Measurements from ENCODE around the gene HPF1. TPM values are rescaled to one million over a fixed set of nuclear protein-coding genes. Genes with fewer than 3 reads are reported as not detected.
"Not testable (repeated sequence)": the region's sequence is repeated elsewhere in the genome, so short reads cannot be mapped to it uniquely, and the experiment has no call there.

Gene HPF1
- total and polyA plus RNA-seq, 2 of the 13 experiments (the other 11 are each of a cell fraction or from before 2014, with no cell fraction given), result 5.1 to 14.8 TPM

DNA sequence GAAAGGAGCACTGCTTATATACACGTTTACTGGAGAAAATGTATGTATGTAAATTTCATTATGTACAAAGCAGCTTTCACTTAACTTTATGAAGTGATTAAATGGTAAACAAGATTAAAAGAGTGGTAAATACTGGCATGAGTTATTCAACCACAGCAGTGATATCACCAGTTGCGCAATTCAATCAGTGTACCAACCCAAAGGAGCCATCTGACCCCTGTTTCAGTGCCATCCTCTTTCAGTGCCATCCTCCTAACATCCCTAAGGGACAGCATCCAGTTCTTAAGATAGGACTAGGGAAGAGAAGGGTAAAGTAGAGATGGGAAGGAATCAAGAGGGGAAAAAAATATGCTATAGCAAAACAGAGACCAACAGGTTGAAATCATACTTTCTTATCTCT, 16.2 kb downstream of the HPF1 start:
- ChIA-PET POLR2A (no interaction called here), CTCF (ENCODE audit: low intra/inter-chr PET ratio, low total read pairs) (no interaction called here)
- ATAC-seq (no peak), DNase-seq (ENCODE audit: low spot score) (no peak), FAIRE-seq (no peak)
- Histone ChIP-seq H3K79me2 (ENCODE audit: insufficient read depth, low read length) (no peaks in the 10 kb centered on the region), H3K36me3 (replicated peaks in 1 of 2; ENCODE audit: control insufficient read depth in 1 of 2, insufficient read depth in 2 of 2, low read length in 2 of 2) (no peaks in the 10 kb centered on the region), H3K9ac (ENCODE audit: insufficient read depth, low read depth, low read length) (no peak overlapping the region), H3K4me2 (ENCODE audit: low read depth, low read length) (no peak overlapping the region), H3K4me1 (ENCODE audit: insufficient read depth, low read length) (no peaks in the 10 kb centered on the region), H4K20me1 (ENCODE audit: insufficient read depth, low read length) (no peaks in the 10 kb centered on the region), H3K4me3 (replicated peaks in 1 of 3; ENCODE audit: insufficient read depth in 1 of 3, low read depth in 2 of 3, low read length in 3 of 3) (no peak overlapping the region), H3K27me3 (ENCODE audit: control insufficient read depth in 1 of 2, insufficient read depth in 2 of 2, low read length in 2 of 2) (no peaks in the 10 kb centered on the region), H2AFZ (ENCODE audit: low read length) (no peak overlapping the region), H3K9me3 (ENCODE audit: low read length) (no peaks in the 10 kb centered on the region), H3K27ac (ENCODE audit: extremely low read length, insufficient read depth, low read length) (no peak overlapping the region)
- 98% methylated on average over 2 of the region's 2 CpGs for WGBS (ENCODE audit: low lambda C conversion rate)
- peak; percentile 87 for TF ChIP-seq CEBPB (IDR thresholded peaks at IDR 0.05; ENCODE audit: borderline replicate concordance, low read depth, low read length)
- TF ChIP-seq HNRNPK (IDR thresholded peaks at IDR 0.05; ENCODE audit: low read depth, low read length, poor library complexity, severe bottlenecking), result no peak
- TF ChIP-seq CEBPG (CRISPR knock-in tag; IDR thresholded peaks at IDR 0.05), result peak; percentile 42; the same call in 1 of the 2 replicates
- no peak for TF ChIP-seq ZBTB20 (CRISPR knock-in tag; IDR thresholded peaks at IDR 0.05; ENCODE audit: borderline replicate concordance, low read depth)
- no TSS peak for BruUV-seq (replicated peaks)
- intact Hi-C loops (cut with micrococcal nuclease; ENCODE audit: unreplicated experiment) (no loop called here), in situ Hi-C loops (cut with HindIII; ENCODE audit: extremely low pct_ligation_motif_present, low pct_unique_long_range_greater_than_20kb) (no loop called here)

DNA sequence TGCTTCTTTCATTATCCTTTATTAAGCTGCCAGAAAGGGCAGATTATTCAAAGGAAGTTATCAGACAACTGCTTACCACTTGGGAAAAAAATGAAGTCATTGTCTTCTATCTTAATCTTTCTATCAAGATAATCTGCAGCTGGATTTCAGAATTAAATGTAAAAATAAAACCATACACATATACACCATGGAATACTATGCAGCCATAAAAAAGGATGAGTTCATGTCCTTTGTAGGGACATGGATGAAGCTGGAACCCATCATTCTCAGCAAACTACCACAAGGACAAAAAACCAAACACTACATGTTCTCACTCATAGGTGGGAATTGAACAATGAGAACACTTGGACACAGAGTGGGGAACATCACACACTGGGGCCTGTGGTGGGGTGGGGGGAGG, 19.1 kb downstream of the HPF1 start:
- H4K20me1 ChIP-seq (ENCODE audit: insufficient read depth, low read length); BruUV-seq (replicated peaks); H3K9me3 ChIP-seq (ENCODE audit: low read length); H2AFZ ChIP-seq (ENCODE audit: low read length); in situ Hi-C loops (cut with HindIII; ENCODE audit: extremely low pct_ligation_motif_present, low pct_unique_long_range_greater_than_20kb); FAIRE-seq; H3K4me3 ChIP-seq (replicated peaks in 1 of 3; ENCODE audit: insufficient read depth in 1 of 3, low read depth in 2 of 3, low read length in 3 of 3); H3K4me2 ChIP-seq (ENCODE audit: low read depth, low read length); H3K36me3 ChIP-seq (replicated peaks in 1 of 2; ENCODE audit: control insufficient read depth in 1 of 2, insufficient read depth in 2 of 2, low read length in 2 of 2); H3K79me2 ChIP-seq (ENCODE audit: insufficient read depth, low read length); CTCF ChIA-PET (ENCODE audit: low intra/inter-chr PET ratio, low total read pairs); DNase-seq (ENCODE audit: low spot score); H3K27ac ChIP-seq (ENCODE audit: extremely low read length, insufficient read depth, low read length); intact Hi-C loops (cut with micrococcal nuclease; ENCODE audit: unreplicated experiment); ATAC-seq; H3K9ac ChIP-seq (ENCODE audit: insufficient read depth, low read depth, low read length); H3K27me3 ChIP-seq (ENCODE audit: control insufficient read depth in 1 of 2, insufficient read depth in 2 of 2, low read length in 2 of 2); POLR2A ChIA-PET; H3K4me1 ChIP-seq (ENCODE audit: insufficient read depth, low read length): not testable (repeated sequence)

All from HepG2 (cell line).